Fibroblast of the aortic adventitia (primary cell): ENCODE data around the gene PTGS1. TPM values are rescaled to one million over a fixed set of nuclear protein-coding genes. Genes with fewer than 3 reads are reported as not detected.

Experiments used
- DNase-seq: peaks from one replicate; pipeline ENCODE4 v3.0.0-alpha.2; 2010; ENCODE audit warnings: low read depth
- H3K4me3 ChIP-seq: 2 replicates; pipeline ENCODE4 v1.5.1; 2011; ENCODE audit warnings: low read depth, mild to moderate bottlenecking, control low read depth, low read length, moderate library complexity
- total RNA-seq: library from RNA; depleted of rRNA; stranded (reverse); fragments of >200 nt; gene quantifications from 2 replicates; pipeline ENCODE4 v1.2.3, GENCODE V29; 2012; ENCODE audit warnings: low replicate concordance
- TF ChIP-seq, protein P1 (sequence below): IDR thresholded peaks from 2 replicates; pipeline ENCODE4 v1.5.1; 2011; ENCODE audit warnings: mild to moderate bottlenecking, low read length, control low read depth, inconsistent platforms; ENCODE audit not compliant: insufficient read depth

The PTGS1 gene
- total RNA-seq, 1 donor, result 173 TPM

- peak; percentile 80 for DNase-seq
- H3K4me3 ChIP-seq, result peak overlapping the region; percentile 54
- TF ChIP-seq, protein P1, sequence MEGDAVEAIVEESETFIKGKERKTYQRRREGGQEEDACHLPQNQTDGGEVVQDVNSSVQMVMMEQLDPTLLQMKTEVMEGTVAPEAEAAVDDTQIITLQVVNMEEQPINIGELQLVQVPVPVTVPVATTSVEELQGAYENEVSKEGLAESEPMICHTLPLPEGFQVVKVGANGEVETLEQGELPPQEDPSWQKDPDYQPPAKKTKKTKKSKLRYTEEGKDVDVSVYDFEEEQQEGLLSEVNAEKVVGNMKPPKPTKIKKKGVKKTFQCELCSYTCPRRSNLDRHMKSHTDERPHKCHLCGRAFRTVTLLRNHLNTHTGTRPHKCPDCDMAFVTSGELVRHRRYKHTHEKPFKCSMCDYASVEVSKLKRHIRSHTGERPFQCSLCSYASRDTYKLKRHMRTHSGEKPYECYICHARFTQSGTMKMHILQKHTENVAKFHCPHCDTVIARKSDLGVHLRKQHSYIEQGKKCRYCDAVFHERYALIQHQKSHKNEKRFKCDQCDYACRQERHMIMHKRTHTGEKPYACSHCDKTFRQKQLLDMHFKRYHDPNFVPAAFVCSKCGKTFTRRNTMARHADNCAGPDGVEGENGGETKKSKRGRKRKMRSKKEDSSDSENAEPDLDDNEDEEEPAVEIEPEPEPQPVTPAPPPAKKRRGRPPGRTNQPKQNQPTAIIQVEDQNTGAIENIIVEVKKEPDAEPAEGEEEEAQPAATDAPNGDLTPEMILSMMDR, result no peak
Observed at GRCh38 chr9:122374885-122375420, 4.1 kb downstream of the PTGS1 start.

- no peak overlapping the region for H3K4me3 ChIP-seq
- DNase-seq, result no peak
- TF ChIP-seq, protein P1, result no peak
Observed at GRCh38 chr9:122376796-122377195, 6.0 kb downstream of the PTGS1 start.

DNA sequence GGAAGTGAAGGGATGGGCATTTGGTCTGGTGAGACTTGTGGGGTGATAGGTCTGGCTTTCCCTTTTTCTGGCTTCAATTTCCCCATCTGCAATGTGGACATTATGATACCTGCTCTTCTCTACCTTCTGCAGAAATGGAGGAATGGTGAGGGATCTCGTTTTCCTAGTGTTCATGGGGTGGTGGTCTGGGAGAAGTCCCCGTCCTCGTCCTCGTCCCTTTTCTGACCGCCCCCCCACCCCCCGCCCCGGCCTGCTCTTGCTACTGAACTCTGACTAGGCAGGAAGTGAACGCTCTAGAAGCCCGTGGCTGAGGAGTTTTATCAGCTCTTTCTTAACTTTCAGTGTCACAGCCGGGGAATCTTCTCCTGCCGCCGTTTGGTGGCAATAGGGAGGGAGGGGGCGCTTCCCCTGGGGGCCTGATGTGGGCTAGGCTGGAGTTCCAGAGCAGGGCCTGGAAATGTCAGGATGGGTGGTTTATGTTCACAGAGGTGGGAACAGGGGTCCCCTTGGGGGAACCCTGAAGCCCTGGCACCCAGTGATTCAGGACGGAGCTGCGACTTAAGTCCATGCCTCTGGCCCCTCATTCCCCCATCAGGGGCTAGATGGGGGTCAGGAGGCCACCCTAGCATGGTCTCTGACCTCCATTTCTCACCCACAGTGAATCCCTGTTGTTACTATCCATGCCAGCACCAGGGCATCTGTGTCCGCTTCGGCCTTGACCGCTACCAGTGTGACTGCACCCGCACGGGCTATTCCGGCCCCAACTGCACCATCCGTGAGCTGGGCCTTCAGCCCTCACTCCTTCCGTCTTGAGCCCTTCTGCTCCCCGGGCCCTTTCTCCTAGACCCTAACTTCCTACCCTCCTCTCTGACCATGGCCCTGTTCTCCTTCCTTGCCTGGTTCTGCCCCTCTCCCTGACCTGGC is 6.7 kb downstream of the PTGS1 start:
- H3K4me3 ChIP-seq, result no peak overlapping the region
- DNase-seq, result no peak
- TF ChIP-seq, protein P1, result no peak

GRCh38 chr9:122378236-122378635 is 7.4 kb downstream of the PTGS1 start:
- no peak for DNase-seq
- no peak overlapping the region for H3K4me3 ChIP-seq
- TF ChIP-seq, protein P1, result no peak

DNA sequence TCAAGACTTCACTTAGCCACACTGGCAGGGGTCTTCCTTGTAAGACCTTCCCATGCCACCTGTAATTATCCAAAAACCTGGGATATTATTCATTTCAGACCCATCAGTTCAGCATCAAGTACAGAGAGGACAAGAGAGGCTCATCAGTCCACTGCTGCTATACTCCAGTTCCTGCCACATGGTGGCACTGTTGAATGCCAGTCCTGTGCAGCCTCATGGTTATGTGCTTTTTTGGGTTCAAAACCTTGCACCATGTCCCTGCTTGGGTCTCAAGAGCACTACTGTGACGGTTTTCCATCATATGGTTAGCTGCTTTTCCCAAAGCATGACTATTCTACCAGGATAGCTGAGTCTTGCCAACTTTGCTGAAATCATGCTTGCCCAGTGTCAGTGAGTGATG is 8.5 kb downstream of the PTGS1 start:
- H3K4me3 ChIP-seq, result no peak overlapping the region
- TF ChIP-seq, protein P1, result peak; percentile 53
- DNase-seq, result no peak

- no peak for DNase-seq
- TF ChIP-seq, protein P1, result no peak
- no peak overlapping the region for H3K4me3 ChIP-seq
Observed at GRCh38 chr9:122380293-122380692, 9.5 kb downstream of the PTGS1 start.
